Testis (tissue), 2 donors: ENCODE measurements around the gene CAMK2D.

Experiments used
- CTCF ChIP-seq, 3 experiments: fragments of 450-650 bp in 2 of 3; fragments of 200-600 bp in 1 of 3; sonication (generic) in 1 of 3; IDR thresholded peaks; one replicate each; pipeline ENCODE4 v1.5.1; 2016 to 2019; ENCODE audit warnings: antibody characterized with exemption in 3 of 3, mild to moderate bottlenecking in 2 of 3, moderate library complexity in 1 of 3
- POLR2A ChIP-seq: fragments of 450-650 bp; IDR thresholded peaks from one replicate; pipeline ENCODE4 v1.6.1; 2017; ENCODE audit warnings: antibody characterized with exemption, mild to moderate bottlenecking, moderate library complexity

GRCh38 chr4:113437129-113437528 is 324.4 kb downstream of the CAMK2D start:
- TF ChIP-seq CTCF (IDR thresholded peaks at IDR 0.05) (no peak), POLR2A (no peak)
